ENCODE measurements around the gene CNTN2.

Gene CNTN2

GRCh38 chr1:205077158-205077933 is 34.3 kb downstream of the CNTN2 start:
- TF ChIP-seq CTCF (IDR thresholded peaks at IDR 0.05; ENCODE audit: low read length) (no peak), EZH2phosphoT487 (IDR thresholded peaks at IDR 0.05; ENCODE audit: low read length) (no peak), EZH2 (optimal IDR thresholded peaks at IDR 0.05; ENCODE audit: low read depth, low read length) (no peak)
- H3K4me3 ChIP-seq (ENCODE audit: low read length): no peak overlapping the region
- no peaks in the 10 kb centered on the region for H3K9me2 ChIP-seq (replicated peaks; ENCODE audit: insufficient read depth, low read length)
- no peaks in the 10 kb centered on the region for H3F3A ChIP-seq (ENCODE audit: insufficient read depth, low read length)
- no peak for DNase-seq
- H3K4me2 ChIP-seq (ENCODE audit: low read depth, low read length): no peak overlapping the region
- H3K36me3 ChIP-seq (replicated peaks; ENCODE audit: insufficient read depth, low read length): no peaks in the 10 kb centered on the region
- no peak overlapping the region for H3K9ac ChIP-seq (ENCODE audit: low read length)
- H3K9me3 ChIP-seq (replicated peaks; ENCODE audit: insufficient read depth, low read length): no peaks in the 10 kb centered on the region
- H2AFZ ChIP-seq (ENCODE audit: low read length): no peak overlapping the region
- H3K4me1 ChIP-seq (ENCODE audit: low read length): no peaks in the 10 kb centered on the region
- H3K27me3 ChIP-seq (replicated peaks; ENCODE audit: insufficient read depth, low read length): no peaks in the 10 kb centered on the region
- no peaks in the 10 kb centered on the region for H3K79me2 ChIP-seq (ENCODE audit: low read length)
- H3K27ac ChIP-seq (ENCODE audit: low read length): no peak overlapping the region
- no peaks in the 10 kb centered on the region for H4K20me1 ChIP-seq (ENCODE audit: insufficient read depth, low read length)

- Histone ChIP-seq H4K20me1 (ENCODE audit: insufficient read depth, low read length) (no peaks in the 10 kb centered on the region), H3K79me2 (ENCODE audit: low read length) (no peaks in the 10 kb centered on the region), H3K36me3 (replicated peaks; ENCODE audit: insufficient read depth, low read length) (no peaks in the 10 kb centered on the region), H3K27me3 (replicated peaks; ENCODE audit: insufficient read depth, low read length) (no peaks in the 10 kb centered on the region), H3F3A (ENCODE audit: insufficient read depth, low read length) (no peaks in the 10 kb centered on the region), H2AFZ (ENCODE audit: low read length) (no peak overlapping the region), H3K9ac (ENCODE audit: low read length) (no peak overlapping the region), H3K4me2 (ENCODE audit: low read depth, low read length) (no peak overlapping the region), H3K9me3 (replicated peaks; ENCODE audit: insufficient read depth, low read length) (no peaks in the 10 kb centered on the region), H3K9me2 (replicated peaks; ENCODE audit: insufficient read depth, low read length) (no peaks in the 10 kb centered on the region), H3K4me3 (ENCODE audit: low read length) (no peak overlapping the region), H3K4me1 (ENCODE audit: low read length) (no peaks in the 10 kb centered on the region), H3K27ac (ENCODE audit: low read length) (no peak overlapping the region)
- no peak for DNase-seq
- no peak for TF ChIP-seq EZH2phosphoT487 (IDR thresholded peaks at IDR 0.05; ENCODE audit: low read length)
- no peak for TF ChIP-seq EZH2 (optimal IDR thresholded peaks at IDR 0.05; ENCODE audit: low read depth, low read length)
Measured at GRCh38 chr1:205077934-205078311, 34.9 kb downstream of the CNTN2 start.

- H3K27me3 ChIP-seq (replicated peaks; ENCODE audit: insufficient read depth, low read length): no peaks in the 10 kb centered on the region
- no peak overlapping the region for H3K27ac ChIP-seq (ENCODE audit: low read length)
- DNase-seq: no peak
- H3F3A ChIP-seq (ENCODE audit: insufficient read depth, low read length): no peaks in the 10 kb centered on the region
- TF ChIP-seq EZH2phosphoT487 (IDR thresholded peaks at IDR 0.05; ENCODE audit: low read length) (no peak), EZH2 (optimal IDR thresholded peaks at IDR 0.05; ENCODE audit: low read depth, low read length) (no peak), CTCF (IDR thresholded peaks at IDR 0.05; ENCODE audit: low read length) (no peak)
- H3K9ac ChIP-seq (ENCODE audit: low read length): no peak overlapping the region
- no peaks in the 10 kb centered on the region for H3K9me3 ChIP-seq (replicated peaks; ENCODE audit: insufficient read depth, low read length)
- H3K4me1 ChIP-seq (ENCODE audit: low read length): no peaks in the 10 kb centered on the region
- no peak overlapping the region for H3K4me2 ChIP-seq (ENCODE audit: low read depth, low read length)
- no peaks in the 10 kb centered on the region for H3K9me2 ChIP-seq (replicated peaks; ENCODE audit: insufficient read depth, low read length)
- H3K79me2 ChIP-seq (ENCODE audit: low read length): no peaks in the 10 kb centered on the region
- no peaks in the 10 kb centered on the region for H4K20me1 ChIP-seq (ENCODE audit: insufficient read depth, low read length)
- no peak overlapping the region for H2AFZ ChIP-seq (ENCODE audit: low read length)
- no peaks in the 10 kb centered on the region for H3K36me3 ChIP-seq (replicated peaks; ENCODE audit: insufficient read depth, low read length)
- no peak overlapping the region for H3K4me3 ChIP-seq (ENCODE audit: low read length)
Measured at GRCh38 chr1:205082431-205082830, 39.4 kb downstream of the CNTN2 start.

- TF ChIP-seq CTCF (IDR thresholded peaks at IDR 0.05; ENCODE audit: low read length) (no peak), EZH2phosphoT487 (IDR thresholded peaks at IDR 0.05; ENCODE audit: low read length) (no peak), EZH2 (optimal IDR thresholded peaks at IDR 0.05; ENCODE audit: low read depth, low read length) (no peak)
- H3K27ac ChIP-seq (ENCODE audit: low read length): no peak within 1 kb of the TSS
- no peaks in the 10 kb centered on the region for H3K36me3 ChIP-seq (replicated peaks; ENCODE audit: insufficient read depth, low read length)
- DNase-seq: no peak
- H3K9me2 ChIP-seq (replicated peaks; ENCODE audit: insufficient read depth, low read length): no peaks in the 10 kb centered on the region
- H4K20me1 ChIP-seq (ENCODE audit: insufficient read depth, low read length): no peaks in the 10 kb centered on the region
- H3K27me3 ChIP-seq (replicated peaks; ENCODE audit: insufficient read depth, low read length): no peaks in the 10 kb centered on the region
- H3K9ac ChIP-seq (ENCODE audit: low read length): no peak within 1 kb of the TSS
- H3K79me2 ChIP-seq (ENCODE audit: low read length): no peaks in the 10 kb centered on the region
- no peak within 1 kb of the TSS for H3K4me2 ChIP-seq (ENCODE audit: low read depth, low read length)
- H3K4me3 ChIP-seq (ENCODE audit: low read length): no peak within 1 kb of the TSS
- H3F3A ChIP-seq (ENCODE audit: insufficient read depth, low read length): no peaks in the 10 kb centered on the region
- no peak within 1 kb of the TSS for H2AFZ ChIP-seq (ENCODE audit: low read length)
- H3K4me1 ChIP-seq (ENCODE audit: low read length): no peaks in the 10 kb centered on the region
- H3K9me3 ChIP-seq (replicated peaks; ENCODE audit: insufficient read depth, low read length): no peaks in the 10 kb centered on the region
Measured at GRCh38 chr1:205084360-205084759, 41.3 kb downstream of the CNTN2 start, which contains the start of gene TMEM81. Gene TMEM81 (minus strand): TSS chr1:205084460. CDS start chr1:205084320, 140 bp downstream.

All from MM.1S (cell line).